Activated naive CD4-positive, alpha-beta T cell treated with Interleukin-2 at 50 U/mL for 16 hours (primary cell): ENCODE data around the gene OSMR.

Source experiments
- DNase-seq: peaks from one replicate; pipeline ENCODE4 v3.0.0-alpha.2; 2020

Gene OSMR

DNA sequence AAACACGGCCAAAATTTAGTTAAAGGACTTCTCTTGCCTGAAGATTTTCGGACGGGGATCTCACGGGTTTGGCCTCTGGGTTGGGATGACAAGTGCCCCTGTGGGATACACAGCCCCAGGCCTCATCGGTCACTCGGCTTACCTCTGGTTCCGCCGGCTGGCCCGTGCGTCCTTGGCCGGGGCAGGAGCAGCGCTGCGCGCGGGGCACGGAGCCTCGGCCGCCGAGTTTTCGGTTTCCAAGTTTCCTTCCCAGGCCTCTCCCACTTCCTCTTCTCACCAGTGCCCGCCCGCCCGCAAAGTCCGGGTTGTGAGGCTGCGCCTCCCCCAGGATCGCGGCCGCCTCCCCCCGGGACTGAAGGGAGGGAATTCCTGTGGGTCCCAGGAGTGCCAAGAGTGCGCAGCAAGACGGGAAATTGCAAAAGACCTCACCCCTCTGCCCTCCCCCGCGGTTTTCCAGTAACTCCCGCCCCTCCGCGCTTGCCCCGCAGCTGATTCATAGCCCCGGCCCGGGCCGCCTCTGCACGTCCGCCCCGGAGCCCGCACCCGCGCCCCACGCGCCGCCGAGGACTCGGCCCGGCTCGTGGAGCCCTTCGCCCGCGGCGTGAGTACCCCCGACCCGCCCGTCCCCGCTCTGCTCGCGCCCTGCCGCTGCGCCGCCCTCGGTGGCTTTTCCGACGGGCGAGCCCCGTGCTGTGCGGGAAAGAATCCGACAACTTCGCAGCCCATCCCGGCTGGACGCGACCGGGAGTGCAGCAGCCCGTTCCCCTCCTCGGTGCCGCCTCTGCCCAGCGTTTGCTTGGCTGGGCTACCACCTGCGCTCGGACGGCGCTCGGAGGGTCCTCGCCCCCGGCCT is at the start of gene OSMR:
OSMR (plus strand) TSS at position 487 of the 853 bp plus-strand sequence. CDS start 23,033 bp downstream, outside the sequence.
- DNase-seq, result no peak

DNA sequence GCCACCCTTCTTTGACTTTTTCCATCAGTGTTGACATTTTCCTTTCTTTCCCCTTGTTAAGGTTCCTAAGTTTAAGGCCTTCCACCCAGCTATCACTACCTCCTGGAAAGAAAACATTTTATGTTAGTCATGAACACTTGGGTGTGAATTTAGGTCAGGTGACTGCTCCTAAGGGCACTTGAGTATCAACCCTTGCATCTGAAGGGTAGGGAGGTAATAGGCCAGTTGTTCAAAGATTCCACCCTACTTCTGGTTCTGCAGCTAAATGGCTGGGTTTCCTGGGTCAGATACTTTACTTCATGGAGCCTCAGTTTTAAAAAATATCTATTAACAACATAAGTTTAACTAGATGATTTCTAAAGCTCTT is 49.1 kb upstream of the OSMR start:
- DNase-seq, result no peak

DNA sequence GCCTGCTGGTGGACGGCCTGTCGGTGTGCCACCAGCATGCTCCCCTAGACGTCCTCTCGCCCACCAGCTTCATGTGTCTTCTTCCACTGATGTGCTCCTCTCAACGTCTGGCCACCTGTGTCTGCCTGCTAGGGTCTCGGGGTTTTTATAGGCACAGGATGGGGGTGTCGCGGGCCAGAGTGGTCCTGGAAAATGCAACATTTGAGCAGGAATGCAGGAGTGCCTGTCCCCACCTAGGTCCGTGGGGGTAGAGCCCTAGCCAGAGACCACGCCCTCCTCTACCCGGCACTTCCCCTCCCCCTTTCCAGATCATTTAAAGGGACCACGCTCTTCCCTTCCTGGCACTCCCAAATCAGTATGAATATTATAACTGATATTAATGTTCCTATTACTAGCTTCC is 48.0 kb upstream of the OSMR start:
- no peak for DNase-seq

DNA sequence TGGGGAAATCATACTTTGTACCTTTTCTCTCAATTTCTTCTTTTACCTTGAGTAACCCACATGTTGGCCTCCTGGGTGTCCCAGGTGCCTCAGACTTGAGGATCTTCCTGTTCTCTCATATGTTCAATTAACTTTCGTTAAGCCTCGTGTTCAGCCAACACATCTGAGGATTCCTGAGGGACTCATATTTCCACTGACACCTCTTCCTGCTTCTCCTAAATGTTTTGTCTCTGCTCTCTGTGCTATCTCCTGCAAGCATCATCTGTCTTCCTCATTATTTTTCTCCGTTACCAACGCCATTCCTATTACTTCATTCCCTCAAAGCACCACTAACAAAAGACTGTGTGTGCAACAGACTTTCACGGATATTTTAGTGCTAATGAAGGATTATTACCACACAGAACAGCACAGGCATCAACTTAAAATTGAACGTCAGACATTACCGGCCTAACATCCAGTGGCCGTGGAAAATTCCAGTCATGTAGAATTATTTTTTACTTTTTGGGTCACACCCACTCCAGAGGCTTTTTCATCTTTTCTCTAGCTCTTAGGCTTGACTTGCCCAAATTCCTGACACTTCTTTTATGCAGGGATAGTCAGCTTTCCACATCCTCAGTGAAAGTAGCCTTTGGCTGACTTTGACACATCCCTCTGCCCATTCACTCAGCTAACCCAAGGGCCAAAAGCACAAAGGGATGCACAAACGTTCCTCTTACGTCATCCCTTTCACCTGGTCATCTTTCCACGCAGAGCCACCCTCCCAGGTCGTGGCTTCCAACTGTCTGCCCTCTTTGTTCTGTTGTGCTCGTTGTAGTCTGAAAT is 46.0 kb upstream of the OSMR start:
- no peak for DNase-seq

DNA sequence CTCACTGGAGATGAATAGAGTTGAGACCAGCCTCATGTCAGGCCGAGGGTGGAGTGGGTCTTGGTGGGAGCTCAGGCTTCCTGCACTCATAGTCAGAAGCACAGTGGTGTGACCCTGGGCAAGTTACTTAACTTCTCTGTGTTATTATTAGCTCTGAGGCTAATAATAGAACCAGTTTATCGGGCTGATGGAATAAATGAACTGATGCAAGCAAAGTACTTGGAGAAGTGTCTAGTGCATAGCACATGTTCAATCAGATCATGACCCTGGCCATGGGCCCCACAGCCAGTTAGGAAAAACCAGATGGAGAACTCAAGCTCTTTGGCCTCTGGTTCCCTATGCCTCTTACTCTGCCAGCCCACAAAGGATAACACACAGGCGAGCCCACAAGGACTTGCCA is 45.3 kb upstream of the OSMR start:
- DNase-seq, result no peak

DNA sequence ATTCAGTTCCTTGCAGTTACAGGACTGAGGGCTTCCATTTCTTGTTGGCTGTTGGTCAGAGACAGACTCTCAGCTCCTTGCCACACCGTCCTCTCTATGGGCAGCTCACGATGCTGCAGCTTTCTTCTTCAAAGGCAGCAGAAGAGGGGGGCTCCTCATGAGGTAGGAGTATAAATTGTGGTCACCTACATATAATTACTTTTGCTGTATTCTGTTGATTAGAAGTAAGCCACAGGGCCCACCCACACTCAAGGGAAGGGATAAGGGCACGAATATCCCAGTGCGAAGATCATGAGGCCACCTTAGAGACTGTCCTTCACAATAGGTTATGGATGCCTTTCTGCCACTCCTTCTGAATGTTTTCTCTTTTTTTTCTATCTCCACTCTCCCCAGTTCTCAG is 43.7 kb upstream of the OSMR start:
- no peak for DNase-seq

GRCh38 chr5:38803246-38803645 is 42.6 kb upstream of the OSMR start:
- DNase-seq, result no peak

DNA sequence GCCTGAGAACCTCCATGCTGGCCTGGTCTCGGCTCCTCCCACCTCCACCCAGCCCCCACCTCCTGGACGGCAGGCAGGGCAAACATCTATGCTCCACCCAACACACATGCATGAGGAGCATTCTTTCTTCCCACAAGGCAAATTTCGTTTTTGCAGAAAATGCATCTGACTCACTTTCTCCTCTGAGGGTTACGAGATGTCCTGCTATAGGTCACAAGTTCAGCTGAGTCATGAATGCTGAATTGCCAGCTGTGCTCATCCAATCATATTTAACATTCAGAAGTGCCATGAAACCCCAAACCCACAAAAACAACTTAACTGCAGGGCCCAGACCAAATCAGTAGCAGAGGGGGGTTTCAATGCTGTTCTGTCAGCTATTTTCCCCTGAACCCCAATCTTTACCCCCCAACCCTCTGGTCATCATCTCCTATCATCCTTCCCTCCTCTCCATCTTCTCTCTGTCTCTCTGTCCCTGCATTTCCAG is 39.0 kb upstream of the OSMR start:
- DNase-seq, result no peak

GRCh38 chr5:38807570-38808483 is 38.0 kb upstream of the OSMR start:
- DNase-seq, result no peak

DNA sequence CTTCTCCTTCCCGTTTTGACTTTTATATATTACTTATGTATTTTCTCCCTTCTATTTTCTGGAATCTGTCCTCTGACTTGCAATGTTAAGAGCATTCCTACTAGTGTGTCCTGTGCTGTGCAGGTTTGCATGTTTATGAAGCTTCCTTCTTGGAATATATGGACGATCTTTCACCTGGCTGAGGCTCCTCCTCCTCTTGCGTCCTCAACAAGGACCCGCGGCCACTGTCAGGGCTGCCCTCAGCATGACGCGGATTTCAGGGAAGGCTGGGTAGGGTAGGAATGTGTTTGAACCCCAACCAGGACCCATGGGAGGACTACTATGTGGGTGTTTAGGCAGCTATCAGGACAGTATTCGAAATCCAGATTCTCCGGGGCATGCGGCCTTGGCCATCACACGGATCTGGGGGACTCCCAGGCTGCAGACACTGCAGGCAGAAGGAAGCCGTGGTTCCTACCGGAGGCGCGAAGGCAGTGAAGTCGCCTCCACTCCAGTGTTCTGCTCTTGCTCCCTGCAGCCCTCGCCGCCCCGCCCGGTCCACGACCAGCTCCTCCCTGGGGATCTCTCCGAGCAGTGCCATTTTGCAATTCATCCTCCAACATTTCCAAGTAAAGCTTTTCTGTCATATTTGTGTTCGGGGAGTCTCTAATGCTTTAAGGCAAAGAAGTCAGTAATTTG is 37.0 kb upstream of the OSMR start:
- DNase-seq, result no peak

DNA sequence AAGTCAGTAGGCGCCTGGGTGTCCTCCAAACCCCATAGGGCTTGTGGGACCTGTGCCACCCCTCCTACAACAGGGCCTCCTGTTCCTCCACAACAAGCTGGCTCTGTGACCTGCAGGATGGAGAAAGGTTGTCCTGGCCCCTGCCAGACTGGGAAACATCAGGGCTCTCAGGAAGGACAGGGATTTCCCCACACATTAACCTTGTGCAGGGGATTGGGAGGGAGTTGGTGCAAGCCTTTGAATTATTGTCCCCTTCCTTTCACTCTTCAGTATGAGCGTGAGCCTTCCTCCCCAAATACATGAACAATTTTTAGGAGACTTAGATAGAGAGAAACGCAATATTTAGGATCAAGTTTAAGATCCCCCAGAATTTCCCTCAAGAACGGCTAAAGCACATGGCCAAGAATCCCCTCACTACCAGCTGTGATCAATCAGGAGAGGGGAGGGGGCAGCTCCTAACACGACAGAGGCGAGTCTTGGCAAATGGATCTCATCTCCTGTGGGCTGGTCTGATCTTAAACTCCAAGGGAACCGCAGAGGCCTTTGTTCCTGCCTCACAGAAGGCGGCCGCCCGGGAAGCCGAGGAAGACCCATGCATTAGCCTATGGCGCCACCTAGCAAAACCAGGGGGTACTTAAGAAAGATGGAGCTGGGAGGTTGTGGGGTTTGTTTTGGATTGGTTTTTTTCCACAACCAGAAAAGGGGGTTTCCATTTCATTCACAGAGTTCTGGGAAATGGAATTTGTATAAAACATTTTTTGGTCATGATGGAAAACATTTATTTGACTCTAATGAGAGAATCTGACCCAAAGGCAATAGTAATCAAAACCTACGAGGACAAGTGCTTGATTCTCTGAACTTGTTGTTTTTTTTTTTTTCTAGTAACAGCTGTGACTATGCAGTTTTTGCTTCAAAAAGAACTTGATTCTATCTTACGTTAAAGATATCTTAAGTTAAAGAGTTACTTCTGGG is 36.1 kb upstream of the OSMR start:
- DNase-seq, result peak; percentile 30

DNA sequence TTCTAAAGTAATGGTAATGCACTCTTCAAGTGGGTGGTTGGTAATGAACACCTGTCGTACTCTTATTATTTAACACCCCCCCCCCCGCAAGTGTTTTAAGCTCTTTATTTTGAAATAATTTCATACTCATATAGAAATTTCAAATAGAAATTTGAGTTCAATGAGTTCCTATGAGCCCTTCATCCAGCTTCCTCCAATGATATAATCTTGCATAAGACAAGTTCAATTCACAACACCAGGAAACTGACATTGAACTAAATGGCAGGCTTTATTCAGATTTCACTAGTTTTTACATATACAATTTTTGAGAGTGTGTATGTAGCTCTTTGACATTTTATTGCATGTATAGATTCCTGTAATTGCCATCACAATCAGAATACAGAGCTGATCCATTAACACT is 30.9 kb upstream of the OSMR start:
- DNase-seq, result no peak

GRCh38 chr5:38816083-38817030 is 29.5 kb upstream of the OSMR start:
- no peak for DNase-seq

DNA sequence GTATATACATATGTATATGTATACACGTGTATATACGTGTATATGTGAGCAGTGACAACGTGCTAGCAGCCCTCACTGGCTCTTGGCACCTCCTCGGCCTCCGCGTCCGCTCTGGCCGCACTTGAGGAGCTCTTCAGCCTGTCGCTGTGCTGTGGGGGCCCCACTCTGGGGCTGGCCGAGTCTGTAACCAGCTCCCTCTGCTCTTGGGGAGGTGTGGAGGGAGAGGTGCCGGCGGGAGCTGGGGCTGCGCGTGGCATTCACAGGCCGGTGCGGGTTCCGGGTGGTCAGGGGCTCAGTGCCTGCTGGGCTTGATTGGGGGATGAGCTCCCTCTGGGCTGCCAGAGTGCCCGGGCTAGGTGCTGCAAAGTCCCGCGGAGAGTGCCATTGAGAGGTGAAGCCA is 24.1 kb upstream of the OSMR start:
- no peak for DNase-seq

DNA sequence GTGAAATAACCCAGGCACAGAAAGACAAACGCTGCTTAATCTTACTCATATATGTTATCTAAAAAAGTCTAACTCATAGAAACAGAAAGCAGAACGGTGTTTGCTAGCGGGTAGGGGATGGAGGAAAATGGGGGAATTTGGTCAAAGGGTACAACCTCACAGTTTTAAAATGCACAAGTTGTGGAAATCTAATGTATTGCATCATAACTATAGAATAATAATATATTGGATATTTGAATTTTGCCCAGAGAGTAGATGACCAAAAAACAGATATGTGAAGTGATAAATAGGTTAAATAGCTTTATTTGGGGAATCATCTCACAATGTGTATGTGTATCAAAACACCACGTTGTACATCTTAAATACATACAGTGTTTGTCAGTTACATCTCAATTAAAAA is 22.3 kb upstream of the OSMR start:
- DNase-seq, result no peak

- no peak for DNase-seq
Observed at GRCh38 chr5:38824821-38825220, 21.0 kb upstream of the OSMR start.

GRCh38 chr5:38825494-38825893 is 20.3 kb upstream of the OSMR start:
- no peak for DNase-seq

- DNase-seq, result no peak
Observed at GRCh38 chr5:38827525-38827924, 18.3 kb upstream of the OSMR start.

DNA sequence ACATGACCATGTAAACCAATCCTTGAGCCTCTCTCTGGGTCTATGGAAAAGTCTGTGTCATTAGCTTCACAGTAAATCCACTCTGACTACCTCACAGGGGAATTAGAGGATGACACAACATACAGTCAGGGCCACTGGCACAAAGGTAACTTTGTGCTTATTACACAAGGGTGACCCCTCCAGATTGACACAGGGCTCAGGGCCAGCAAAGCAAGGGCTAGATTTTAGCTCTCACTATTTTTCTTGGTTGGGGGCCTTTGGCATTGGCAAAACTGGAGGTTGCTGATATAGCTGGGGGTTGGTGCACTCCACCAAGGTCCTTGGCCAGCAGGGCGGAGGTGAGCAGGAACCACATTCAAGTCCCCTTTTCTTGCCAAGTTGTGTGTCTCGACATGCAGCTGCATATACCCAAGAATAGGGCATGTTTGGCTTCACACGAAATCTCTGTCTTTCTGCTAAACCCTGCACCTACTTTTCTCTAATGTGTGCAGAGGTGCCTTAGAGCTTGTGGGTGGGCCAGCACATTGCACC is 15.2 kb upstream of the OSMR start:
- DNase-seq, result no peak

DNA sequence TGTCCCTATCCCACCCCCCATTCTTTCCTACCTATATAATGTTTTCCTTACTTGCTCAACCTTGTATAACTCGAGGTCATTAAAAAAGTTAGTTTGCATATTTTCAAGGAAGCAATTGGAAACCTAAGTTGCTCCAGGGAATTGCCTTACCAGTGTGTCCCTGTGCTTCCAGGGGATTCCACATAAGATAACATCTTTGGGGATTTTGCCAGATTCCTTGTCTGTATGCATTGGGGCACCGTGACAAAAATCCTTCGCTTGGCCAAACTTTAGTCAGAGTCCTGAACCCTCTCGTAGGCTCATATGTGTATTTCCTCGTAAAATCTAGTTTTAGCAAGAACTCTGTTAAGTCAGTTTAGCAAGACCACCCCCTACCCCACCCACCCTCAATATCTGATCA is 14.7 kb upstream of the OSMR start:
- no peak for DNase-seq
